Left ventricle myocardium inferior (tissue), 1 donor: ENCODE results near the gene TNFRSF4. TPM values are rescaled to one million over a fixed set of nuclear protein-coding genes. Genes with fewer than 3 reads are reported as not detected.

Experiments
- DNase-seq: peaks from one replicate; pipeline ENCODE4 v3.0.0-alpha.2; 2020
- H3K27ac ChIP-seq: fragments of 200-600 bp; replicated peaks from 2 replicates; pipeline ENCODE4 v1.8.0; 2021
- H3K27me3 ChIP-seq: fragments of 200-600 bp; 2 replicates; pipeline ENCODE4 v1.8.0; 2021; ENCODE audit warnings: low read depth
- H3K36me3 ChIP-seq: fragments of 200-600 bp; 2 replicates; pipeline ENCODE4 v1.8.0; 2021
- H3K4me1 ChIP-seq: fragments of 200-600 bp; 2 replicates; pipeline ENCODE4 v1.8.0; 2021
- H3K4me3 ChIP-seq: fragments of 200-600 bp; 2 replicates; pipeline ENCODE4 v1.8.0; 2021; ENCODE audit warnings: mild to moderate bottlenecking, moderate library complexity
- H3K9me3 ChIP-seq: fragments of 200-600 bp; replicated peaks from 2 replicates; pipeline ENCODE4 v1.8.0; 2021
- intact Hi-C: fragments of 100-400 bp; cut with micrococcal nuclease; formaldehyde crosslinking; loops from one replicate; pipeline ENCODE4 v1.11.0; 2022
- total RNA-seq: library from RNA; stranded (reverse); fragmentation: NEBNext Ultra II Directional; extraction: Animal tissue kit (Norgen Biotek cat#: 25700); gene quantifications from one replicate; pipeline ENCODE4 v1.2.1, GENCODE V29; 2021
- TF ChIP-seq, protein P1 (sequence below): fragments of 200-600 bp; IDR thresholded peaks from 2 replicates; pipeline ENCODE4 v1.8.0; 2021; ENCODE audit warnings: antibody characterized with exemption, mild to moderate bottlenecking, borderline replicate concordance
- donor health status: DM: no; HTN: yes; CAD: no; lungs with severe emphysema.

TNFRSF4 gene
- total RNA-seq, 1 donor from 2014 or later = 2.2 TPM

DNA sequence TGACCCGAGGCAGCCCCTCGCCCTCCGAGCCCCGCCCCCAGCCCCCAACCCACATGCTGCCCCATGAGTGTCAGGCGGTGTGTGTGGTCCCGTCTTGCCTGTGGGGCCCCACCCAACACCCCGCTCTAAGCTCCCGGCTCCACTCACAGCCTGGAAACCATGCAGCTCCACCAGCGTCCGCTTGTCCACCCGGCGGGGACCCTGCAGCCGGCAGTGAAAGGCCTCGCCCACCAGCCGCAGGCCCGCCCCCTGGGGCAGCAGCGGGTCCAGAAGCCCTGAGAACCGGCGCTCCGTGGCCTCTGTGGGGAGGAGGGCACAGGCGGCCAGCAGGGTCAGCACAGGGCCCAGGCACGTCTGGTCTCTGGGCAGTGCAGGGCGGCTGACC, 29.8 kb upstream of the TNFRSF4 start:
- H3K4me1 ChIP-seq = peaks cover 8% of the 10 kb centered on the region
- intact Hi-C loops = no loop called here
- H3K27me3 ChIP-seq = peaks cover 82% of the 10 kb centered on the region
- peak overlapping the region; percentile 30 for H3K27ac ChIP-seq
- peak overlapping the region; percentile 55 for H3K4me3 ChIP-seq
- no peaks in the 10 kb centered on the region for H3K36me3 ChIP-seq
- H3K9me3 ChIP-seq = no peaks in the 10 kb centered on the region
- DNase-seq = no peak
- TF ChIP-seq, protein P1, sequence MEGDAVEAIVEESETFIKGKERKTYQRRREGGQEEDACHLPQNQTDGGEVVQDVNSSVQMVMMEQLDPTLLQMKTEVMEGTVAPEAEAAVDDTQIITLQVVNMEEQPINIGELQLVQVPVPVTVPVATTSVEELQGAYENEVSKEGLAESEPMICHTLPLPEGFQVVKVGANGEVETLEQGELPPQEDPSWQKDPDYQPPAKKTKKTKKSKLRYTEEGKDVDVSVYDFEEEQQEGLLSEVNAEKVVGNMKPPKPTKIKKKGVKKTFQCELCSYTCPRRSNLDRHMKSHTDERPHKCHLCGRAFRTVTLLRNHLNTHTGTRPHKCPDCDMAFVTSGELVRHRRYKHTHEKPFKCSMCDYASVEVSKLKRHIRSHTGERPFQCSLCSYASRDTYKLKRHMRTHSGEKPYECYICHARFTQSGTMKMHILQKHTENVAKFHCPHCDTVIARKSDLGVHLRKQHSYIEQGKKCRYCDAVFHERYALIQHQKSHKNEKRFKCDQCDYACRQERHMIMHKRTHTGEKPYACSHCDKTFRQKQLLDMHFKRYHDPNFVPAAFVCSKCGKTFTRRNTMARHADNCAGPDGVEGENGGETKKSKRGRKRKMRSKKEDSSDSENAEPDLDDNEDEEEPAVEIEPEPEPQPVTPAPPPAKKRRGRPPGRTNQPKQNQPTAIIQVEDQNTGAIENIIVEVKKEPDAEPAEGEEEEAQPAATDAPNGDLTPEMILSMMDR = no peak

DNA sequence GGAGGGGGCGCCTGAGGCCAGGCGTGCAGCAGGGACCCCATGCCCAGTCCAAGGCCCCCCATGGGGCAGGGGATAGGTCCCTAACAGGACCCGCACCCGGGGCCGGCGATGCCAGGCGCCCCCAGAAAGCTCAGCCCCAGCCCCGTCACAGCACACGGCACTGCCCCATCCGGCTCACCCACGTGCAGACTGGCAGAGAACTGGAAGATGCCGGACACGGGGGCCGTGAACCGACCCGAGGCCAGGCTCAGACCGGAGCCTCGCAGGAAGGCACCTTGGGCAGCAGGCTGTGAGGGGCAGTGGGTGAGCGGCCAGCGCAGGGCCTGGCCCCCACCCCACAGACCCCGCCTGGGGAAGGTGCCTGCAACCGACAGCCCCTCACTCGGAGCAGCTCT, 29.3 kb upstream of the TNFRSF4 start:
- TF ChIP-seq, protein P1 = no peak
- Histone ChIP-seq H3K9me3 (no peaks in the 10 kb centered on the region), H3K4me1 (peaks cover 13% of the 10 kb centered on the region), H3K4me3 (peak overlapping the region; percentile 55), H3K36me3 (no peaks in the 10 kb centered on the region), H3K27me3 (peaks cover 87% of the 10 kb centered on the region), H3K27ac (no peak overlapping the region)
- intact Hi-C loops = no loop called here
- DNase-seq = no peak

DNA sequence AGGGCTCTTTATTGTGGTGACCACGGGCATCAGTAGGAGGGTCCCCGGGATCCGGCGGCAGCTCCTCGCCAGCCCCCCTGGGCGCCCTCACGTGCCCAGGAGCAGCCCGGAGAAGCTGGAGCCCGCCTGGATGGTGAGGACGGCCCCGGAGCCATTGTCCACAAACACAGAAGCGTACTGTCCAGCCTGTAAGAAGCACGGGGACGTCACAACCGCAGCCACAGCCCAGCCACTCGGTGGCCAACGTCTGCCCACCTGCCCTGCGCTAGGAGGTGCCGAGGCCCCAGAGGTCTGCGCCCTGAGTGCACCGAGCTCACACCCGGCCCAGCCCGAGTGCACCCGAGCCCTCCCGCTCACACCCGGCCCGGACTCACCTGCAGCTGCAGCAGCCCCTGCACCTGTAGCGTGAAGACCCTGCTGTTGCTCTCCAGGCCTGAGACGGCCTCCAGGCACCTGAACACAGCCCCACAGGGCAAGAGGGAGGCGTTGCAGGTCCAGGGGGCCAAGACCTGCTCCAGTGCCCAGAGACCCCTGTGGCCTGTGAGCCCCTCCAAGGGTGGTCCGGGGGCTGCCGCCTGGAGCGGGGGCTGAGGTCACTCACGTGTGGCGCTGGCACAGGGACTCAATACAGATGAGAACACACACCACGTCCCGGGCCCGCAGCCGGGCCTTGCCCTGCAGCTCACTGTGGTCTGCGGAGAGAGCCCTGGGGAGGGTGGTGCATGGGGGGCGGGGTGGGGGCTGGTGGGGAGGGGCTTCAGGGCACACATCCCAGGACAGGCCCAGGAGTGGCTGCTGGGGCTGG, 28.7 kb upstream of the TNFRSF4 start:
- TF ChIP-seq, protein P1 = no peak
- H3K36me3 ChIP-seq = no peaks in the 10 kb centered on the region
- intact Hi-C loops = no loop called here
- H3K27me3 ChIP-seq = peaks cover 91% of the 10 kb centered on the region
- H3K4me3 ChIP-seq = no peak overlapping the region
- H3K27ac ChIP-seq = no peak overlapping the region
- no peak for DNase-seq
- H3K4me1 ChIP-seq = peaks cover 19% of the 10 kb centered on the region
- no peaks in the 10 kb centered on the region for H3K9me3 ChIP-seq

DNA sequence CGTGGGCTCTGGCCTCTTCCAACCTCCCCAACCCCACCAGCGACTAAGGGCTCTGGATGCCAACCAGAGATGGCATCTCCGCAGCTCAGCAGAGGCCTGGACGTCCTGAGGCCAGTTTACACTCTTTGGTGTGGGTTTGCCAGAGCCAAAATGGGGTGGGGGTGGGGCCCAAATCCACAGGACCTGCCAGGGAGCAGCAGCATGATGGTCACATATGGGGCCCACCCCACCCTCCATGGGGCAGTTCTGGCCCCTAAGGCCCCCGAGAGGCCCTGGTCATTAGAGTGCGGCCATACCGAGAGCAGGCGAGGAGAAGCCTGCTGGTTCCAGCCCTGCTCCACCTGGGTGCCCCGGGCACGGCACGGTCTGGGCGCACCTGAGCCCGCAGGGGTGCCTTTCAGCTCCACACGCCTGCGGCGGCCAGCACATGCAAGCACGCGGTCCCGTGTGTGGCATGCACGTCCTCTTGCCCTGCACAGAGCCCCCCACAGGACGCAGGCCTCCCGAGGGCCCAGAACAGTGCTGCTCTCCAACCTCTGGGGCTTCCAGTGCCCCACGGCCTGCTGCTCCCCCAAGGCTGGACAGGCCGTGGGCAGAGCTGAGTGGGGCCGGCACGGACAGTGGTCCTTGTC, 27.8 kb upstream of the TNFRSF4 start:
- H3K27ac ChIP-seq = no peak overlapping the region
- intact Hi-C loops = no loop called here
- peaks cover 89% of the 10 kb centered on the region for H3K27me3 ChIP-seq
- H3K9me3 ChIP-seq = no peaks in the 10 kb centered on the region
- peaks cover 29% of the 10 kb centered on the region for H3K4me1 ChIP-seq
- no peaks in the 10 kb centered on the region for H3K36me3 ChIP-seq
- TF ChIP-seq, protein P1 = no peak
- DNase-seq = no peak
- no peak overlapping the region for H3K4me3 ChIP-seq

DNA sequence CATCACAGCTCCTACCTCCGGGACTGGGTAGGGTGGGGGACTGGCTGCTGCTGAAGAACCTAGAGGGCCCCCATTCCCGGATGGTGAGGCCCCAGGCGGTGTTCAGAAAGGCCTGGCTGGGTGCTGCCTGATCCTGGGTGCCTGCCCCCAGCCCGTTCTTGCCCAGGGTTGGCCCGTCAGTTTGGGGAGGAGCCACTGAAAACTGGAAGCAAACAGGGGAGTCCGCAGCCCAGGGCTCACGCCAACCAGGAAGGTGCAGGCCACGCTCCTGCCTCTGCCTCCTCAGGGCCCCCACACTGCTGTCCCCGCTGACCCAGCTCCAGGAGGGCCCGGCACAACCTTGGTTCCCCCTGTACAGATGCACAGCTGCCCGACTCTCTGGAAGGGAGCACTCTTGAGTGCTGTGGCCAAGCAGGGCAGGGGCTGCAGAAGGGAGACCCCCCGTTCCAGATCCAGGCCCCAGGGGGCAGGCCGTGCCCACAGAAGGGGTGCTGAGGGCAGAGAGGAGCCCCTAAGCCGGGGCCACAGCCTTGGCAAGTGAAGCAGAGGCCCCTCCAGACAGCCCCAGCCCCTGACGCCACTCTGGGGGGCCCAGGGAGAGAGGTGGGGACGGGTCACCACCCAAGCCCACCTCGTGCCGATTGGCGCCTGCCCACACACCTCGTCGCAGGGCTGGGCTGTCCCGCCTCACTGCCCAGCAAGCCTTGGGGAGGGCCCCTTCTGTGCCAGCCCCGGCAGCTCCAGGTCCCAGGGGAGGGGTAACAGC, 27.1 kb upstream of the TNFRSF4 start:
- H3K27ac ChIP-seq = no peak overlapping the region
- TF ChIP-seq, protein P1 = no peak
- DNase-seq = no peak
- H3K36me3 ChIP-seq = no peaks in the 10 kb centered on the region
- peaks cover 82% of the 10 kb centered on the region for H3K27me3 ChIP-seq
- peaks cover 26% of the 10 kb centered on the region for H3K4me1 ChIP-seq
- H3K9me3 ChIP-seq = no peaks in the 10 kb centered on the region
- intact Hi-C loops = no loop called here
- H3K4me3 ChIP-seq = no peak overlapping the region
